Loucy (cell line): Measurements from ENCODE around the gene PLEKHB2.

Source experiments
- CTCF ChIP-seq: fragments of 200-600 bp; sonication (generic); conservative IDR thresholded peaks from 2 replicates; pipeline ENCODE4 v1.5.1; 2014; ENCODE audit warnings: mild to moderate bottlenecking, antibody characterized with exemption, low read length
- EZH2phosphoT487 ChIP-seq: fragments of 200-600 bp; IDR thresholded peaks from 2 replicates; pipeline ENCODE4 v1.6.1; 2018; ENCODE audit warnings: antibody characterized with exemption, mild to moderate bottlenecking, moderate library complexity, borderline replicate concordance

DNA sequence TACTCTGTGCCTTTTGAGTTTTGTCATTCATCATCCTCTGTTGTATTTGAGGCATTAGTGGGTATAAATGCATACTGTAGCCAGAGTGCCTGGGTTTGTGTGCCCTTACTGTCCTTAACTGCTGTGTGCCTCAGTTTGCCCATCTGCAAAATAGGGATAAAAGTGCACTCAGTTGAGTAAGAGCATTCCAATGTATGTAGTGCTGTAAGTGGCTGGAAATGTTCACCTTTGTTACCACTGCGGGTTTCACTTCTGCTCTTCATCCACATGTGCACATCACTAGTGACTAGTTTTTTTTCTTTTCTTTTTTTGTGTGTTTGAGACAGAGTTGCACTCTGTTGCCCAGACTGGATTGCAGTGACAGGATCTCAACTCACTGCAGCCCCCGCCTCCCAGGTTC is 39.9 kb downstream of the PLEKHB2 start:
- no peak for TF ChIP-seq CTCF
- TF ChIP-seq EZH2phosphoT487, result no peak
